B cell (primary cell): ENCODE data around the gene TRAM2. TPM values are rescaled to one million over a fixed set of nuclear protein-coding genes. Genes with fewer than 3 reads are reported as not detected.

ENCODE experiments used
- ATAC-seq: fragments of 200-7000 bp; cut with Tn5 transposase; one replicate; pipeline ENCODE4 v1.10.0; 2021; ENCODE audit warnings: low read depth, mild to moderate bottlenecking, moderate number of reproducible peaks, moderate library complexity
- CTCF ChIA-PET: fragments of 350-600 bp; sonication (Branson Sonifier 250); formaldehyde crosslinking; loops from one replicate; lab custom pipeline; 2021; ENCODE audit warnings: antibody characterized with exemption, inconsistent platforms; lab: Charles Lee
- POLR2A ChIA-PET: fragments of 350-600 bp; sonication (Branson Sonifier 250); formaldehyde crosslinking; loops from one replicate; lab custom pipeline; 2021; ENCODE audit warnings: antibody characterized with exemption; lab: Charles Lee
- DNase-seq: peaks from one replicate; pipeline ENCODE4 v3.0.0; 2013
- H2AFZ ChIP-seq: 2 replicates; pipeline ENCODE4 v1.6.1; 2012; ENCODE audit warnings: mild to moderate bottlenecking, low read depth, low read length; ENCODE audit not compliant: insufficient read depth, poor library complexity, severe bottlenecking
- H3K27ac ChIP-seq, 2 donors: 1 replicate in 1 of 2; 2 replicates in 1 of 2; pipeline ENCODE4 v1.5.1; 2012 to 2013; ENCODE audit warnings: low read length in 2 of 2, mild to moderate bottlenecking in 2 of 2, moderate library complexity in 1 of 2
- H3K27me3 ChIP-seq, 4 experiments: fragments of 200-600 bp in 1 of 4; sonication (generic) in 1 of 4; replicated peaks in 1 of 4; 1 replicate in 2 of 4; 2 replicates in 2 of 4; pipeline versions ENCODE4 v1.6.1 to v1.7.0; 2013 to 2016; ENCODE audit warnings: low read length in 3 of 4, mild to moderate bottlenecking in 2 of 4, mixed read lengths in 1 of 4, moderate library complexity in 1 of 4; ENCODE audit not compliant: insufficient read depth in 4 of 4, control insufficient read depth in 3 of 4; ENCODE audit errors: control extremely low read depth in 1 of 4
- H3K36me3 ChIP-seq, 2 experiments: replicated peaks in 1 of 2; 1 replicate in 1 of 2; 2 replicates in 1 of 2; pipeline versions ENCODE4 v1.6.1 to v1.7.1; 2013; ENCODE audit warnings: low read length in 1 of 2; ENCODE audit not compliant: insufficient read depth in 2 of 2, control insufficient read depth in 1 of 2; ENCODE audit errors: control extremely low read depth in 1 of 2, extremely low read depth in 1 of 2
- H3K4me1 ChIP-seq, 2 donors: fragments of 200-600 bp in 1 of 2; sonication (generic) in 1 of 2; 1 replicate in 1 of 2; 2 replicates in 1 of 2; pipeline versions ENCODE4 v1.5.1 to v1.6.1; 2013 to 2017; ENCODE audit warnings: low read length in 2 of 2; ENCODE audit not compliant: control insufficient read depth in 2 of 2, insufficient read depth in 2 of 2
- H3K4me2 ChIP-seq: replicated peaks from 2 replicates; pipeline ENCODE3; 2012; ENCODE audit warnings: mild to moderate bottlenecking, low read depth, low read length; ENCODE audit not compliant: poor library complexity, severe bottlenecking
- H3K4me3 ChIP-seq, 5 experiments: fragments of 200-600 bp in 1 of 5; sonication (generic) in 1 of 5; 1 replicate in 3 of 5; 2 replicates in 2 of 5; pipeline versions ENCODE4 v1.5.1 to v1.7.0; 2011 to 2016; ENCODE audit warnings: low read length in 4 of 5, mild to moderate bottlenecking in 4 of 5, low read depth in 2 of 5, control low read depth in 1 of 5, moderate library complexity in 1 of 5; ENCODE audit not compliant: insufficient read depth in 1 of 5; ENCODE audit errors: control extremely low read depth in 1 of 5, extremely low read depth in 1 of 5
- H3K79me2 ChIP-seq: fragments of 200-600 bp; sonication (generic); one replicate; pipeline ENCODE4 v1.6.0; 2016; ENCODE audit warnings: low read length; ENCODE audit not compliant: control insufficient read depth, insufficient read depth
- H3K9ac ChIP-seq: fragments of 200-600 bp; sonication (generic); 2 replicates; pipeline ENCODE4 v1.6.1; 2017; ENCODE audit warnings: mild to moderate bottlenecking, low read length, moderate library complexity
- H3K9me3 ChIP-seq, 3 donors: one replicate each; pipeline versions ENCODE4 v1.6.1 to v1.7.1; 2013; ENCODE audit warnings: low read length in 2 of 3; ENCODE audit not compliant: control insufficient read depth in 2 of 3, insufficient read depth in 1 of 3; ENCODE audit errors: control extremely low read depth in 1 of 3
- H4K20me1 ChIP-seq: 2 replicates; pipeline ENCODE4 v1.6.0; 2012; ENCODE audit warnings: mild to moderate bottlenecking, low read length; ENCODE audit not compliant: insufficient read depth, control insufficient read depth, poor library complexity, severe bottlenecking
- H3K27ac Mint-ChIP-seq: one replicate; pipeline ENCODE4 v1.8.0; 2021; ENCODE audit warnings: mixed read lengths
- H3K27me3 Mint-ChIP-seq: one replicate; pipeline ENCODE4 v1.8.0; 2021; ENCODE audit warnings: mixed read lengths
- H3K4me1 Mint-ChIP-seq: one replicate; pipeline ENCODE4 v1.8.0; 2021; ENCODE audit warnings: mixed read lengths
- H3K4me3 Mint-ChIP-seq: one replicate; pipeline ENCODE4 v1.8.0; 2021; ENCODE audit warnings: mixed read lengths
- H3K9me3 Mint-ChIP-seq: one replicate; pipeline ENCODE4 v1.8.0; 2022; ENCODE audit warnings: mixed read lengths; ENCODE audit not compliant: insufficient read depth
- CTCF ChIP-seq: fragments of 200-600 bp; IDR thresholded peaks from one replicate; pipeline ENCODE4 v1.8.0; 2022; ENCODE audit warnings: antibody characterized with exemption, mild to moderate bottlenecking
- EZH2 ChIP-seq: IDR thresholded peaks from 2 replicates; pipeline ENCODE4 v1.6.1; 2012; ENCODE audit warnings: borderline replicate concordance, low read depth, mild to moderate bottlenecking, moderate library complexity, low read length; ENCODE audit not compliant: insufficient read depth, poor library complexity, severe bottlenecking
- WGBS: methylation state at CpG from one replicate; pipeline ENCODE4 v1.1.5; 2013; ENCODE audit warnings: missing lambda C conversion rate; ENCODE audit not compliant: insufficient coverage; 5-methylcytosine and 5-hydroxymethylcytosine counted together
- intact Hi-C: fragments of 100-400 bp; cut with micrococcal nuclease; formaldehyde crosslinking; loops from one replicate; pipeline ENCODE4 v1.10.0; 2022
- polyA plus RNA-seq: library from polyadenylated mRNA; depleted of rRNA; stranded (reverse); fragments of >200 nt; gene quantifications from 2 replicates; pipeline ENCODE4 v1.2.3, GENCODE V29; 2012
- total RNA-seq, 2 donors: library from RNA; stranded (reverse); fragments of 120-200 nt in 1 of 2; gene quantifications; 1 replicate in 1 of 2; 2 replicates in 1 of 2; pipeline versions ENCODE4 v1.2.3 to v1.2.4, GENCODE V29; 2013 to 2022

The TRAM2 gene
- total and polyA plus RNA-seq, 2 donors (not counting 1 experiment from before 2014, with no cell fraction given) = 9.0 to 13.3 TPM

- CTCF ChIA-PET = no interaction called here
- DNase-seq (no peak), ATAC-seq (no peak)
- H3K9ac ChIP-seq = no peak overlapping the region
- H4K20me1 ChIP-seq = peaks cover 19% of the 10 kb centered on the region
- no peak overlapping the region for H3K4me3 ChIP-seq
- no peaks in the 10 kb centered on the region for H3K27me3 ChIP-seq
- Mint-ChIP-seq H3K9me3 (no peaks in the 10 kb centered on the region), H3K27ac (no peak overlapping the region), H3K4me1 (peaks cover 15% of the 10 kb centered on the region), H3K27me3 (no peaks in the 10 kb centered on the region), H3K4me3 (no peak overlapping the region)
- no peaks in the 10 kb centered on the region for H3K36me3 ChIP-seq
- WGBS = 100% methylated on average over 1 of the region's 6 CpGs
- H3K79me2 ChIP-seq = peaks cover 38% of the 10 kb centered on the region
- no peak overlapping the region for H3K27ac ChIP-seq
- H3K4me2 ChIP-seq = no peak overlapping the region
- intact Hi-C loops = no loop called here
- no peaks in the 10 kb centered on the region for H3K4me1 ChIP-seq
- POLR2A ChIA-PET = no interaction called here
- H3K9me3 ChIP-seq = no peaks in the 10 kb centered on the region
- no peak overlapping the region for H2AFZ ChIP-seq
- TF ChIP-seq CTCF = no peak
- TF ChIP-seq EZH2 = no peak
Measured at GRCh38 chr6:52558266-52559000, 18.4 kb downstream of the TRAM2 start.

- Histone ChIP-seq H4K20me1 (peaks cover 17% of the 10 kb centered on the region), H3K4me1 (peaks cover 0 to 3% of the 10 kb centered on the region in 2 donors), H3K27ac (no peak overlapping the region), H3K79me2 (peaks cover 38% of the 10 kb centered on the region), H3K9ac (no peak overlapping the region), H3K4me3 (no peak overlapping the region), H3K4me2 (no peak overlapping the region), H3K27me3 (no peaks in the 10 kb centered on the region), H2AFZ (no peak overlapping the region), H3K36me3 (no peaks in the 10 kb centered on the region), H3K9me3 (no peaks in the 10 kb centered on the region)
- ChIA-PET CTCF (no interaction called here), POLR2A (no interaction called here)
- intact Hi-C loops = no loop called here
- Mint-ChIP-seq H3K4me3 (no peak overlapping the region), H3K4me1 (peaks cover 18% of the 10 kb centered on the region), H3K27me3 (no peaks in the 10 kb centered on the region), H3K9me3 (no peaks in the 10 kb centered on the region), H3K27ac (no peak overlapping the region)
- WGBS = 100% methylated on average over 1 of the region's 11 CpGs
- TF ChIP-seq CTCF = no peak
- TF ChIP-seq EZH2 = no peak
- no peak for DNase-seq
- no peak for ATAC-seq
Measured at GRCh38 chr6:52557389-52558265, 19.2 kb downstream of the TRAM2 start.
